COR-L47 (cell line): ENCODE measurements around the gene CDK5.
"Not testable (repeated sequence)": the region's sequence is repeated elsewhere in the genome, so short reads cannot be mapped to it uniquely, and the experiment has no call there.

Source experiments
- DNase-seq: peaks from one replicate; lab custom pipeline; 2025; lab: John Stamatoyannopoulos, UW

The CDK5 gene

DNA sequence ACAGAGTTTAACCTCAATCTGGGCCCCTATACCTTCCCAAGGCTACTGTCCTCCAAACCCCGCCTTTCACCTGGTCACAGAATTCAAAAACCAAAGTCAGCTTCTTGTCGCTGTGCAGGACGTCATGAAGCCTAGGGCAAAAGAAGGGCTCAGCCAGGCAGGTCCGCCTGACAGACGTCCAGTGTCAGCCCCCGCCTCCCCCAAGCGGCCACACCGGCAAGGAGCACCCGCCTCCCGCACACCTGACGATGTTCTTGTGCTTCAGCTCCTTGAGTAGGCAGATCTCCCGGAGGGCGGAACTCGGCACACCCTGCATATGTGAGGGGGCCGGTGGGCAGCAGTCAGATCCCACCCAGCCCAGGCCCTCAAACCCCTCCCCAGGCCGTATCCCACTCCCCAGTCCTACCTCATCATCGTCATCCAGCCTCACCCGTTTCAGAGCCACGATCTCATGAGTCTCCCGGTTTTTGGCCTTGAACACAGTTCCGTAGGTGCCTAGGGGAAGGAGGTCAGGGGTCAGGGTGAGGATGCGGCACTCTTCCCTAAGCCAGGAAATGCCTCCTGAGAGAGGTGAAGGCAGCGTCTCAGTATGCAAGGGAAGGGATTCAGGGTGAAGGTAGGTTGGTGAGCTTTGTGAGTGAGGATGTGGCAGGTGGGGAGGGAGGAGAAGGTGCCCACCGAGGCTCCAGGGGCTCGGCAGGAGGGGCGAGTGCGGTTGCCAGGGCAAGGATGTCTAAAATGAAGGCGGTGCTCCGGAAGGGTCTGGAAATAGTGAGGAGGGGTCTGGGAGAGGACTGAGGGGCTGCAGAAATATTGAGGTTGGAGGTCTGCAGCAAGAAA lies 811 bp downstream of the CDK5 start:
- no peak for DNase-seq

DNA sequence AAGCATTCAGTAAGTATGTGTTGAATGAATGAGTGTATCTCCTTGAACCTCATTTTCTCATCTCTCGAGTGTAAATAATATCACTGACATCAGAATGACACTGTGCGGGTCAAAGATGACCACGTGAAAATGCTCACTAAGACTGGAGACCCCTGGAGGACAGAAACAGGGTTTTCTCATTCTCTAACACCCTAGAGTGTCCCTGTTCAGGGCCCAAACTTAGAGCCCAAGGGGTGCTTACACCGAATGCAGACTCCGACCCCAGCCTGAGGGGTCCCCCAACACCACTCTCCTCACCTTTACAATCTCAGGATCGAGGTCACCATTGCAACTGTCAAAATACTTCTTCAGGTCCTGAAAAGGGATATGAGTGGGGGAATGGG lies 1.4 kb downstream of the CDK5 start:
- no peak for DNase-seq

DNA sequence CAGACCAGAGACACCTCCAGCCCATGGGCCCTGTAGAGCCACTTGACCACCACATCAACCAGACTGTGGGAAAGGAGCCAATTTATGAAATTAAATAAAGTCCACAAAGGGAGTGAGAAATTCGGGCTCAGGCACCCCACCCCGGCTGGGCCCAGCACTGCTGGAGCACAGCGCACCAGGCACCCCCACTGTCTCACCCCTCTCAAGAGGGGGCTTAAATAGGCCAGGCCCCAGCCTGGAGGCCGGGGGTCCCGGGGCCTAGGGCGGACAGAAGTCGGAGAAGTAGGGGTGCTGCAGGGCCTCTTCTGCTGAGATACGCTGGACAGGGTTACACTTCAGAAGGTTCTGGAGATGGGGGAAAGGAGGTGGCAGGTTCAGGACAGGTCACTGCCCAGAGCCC lies 3.9 kb downstream of the CDK5 start:
- DNase-seq, result no peak

DNA sequence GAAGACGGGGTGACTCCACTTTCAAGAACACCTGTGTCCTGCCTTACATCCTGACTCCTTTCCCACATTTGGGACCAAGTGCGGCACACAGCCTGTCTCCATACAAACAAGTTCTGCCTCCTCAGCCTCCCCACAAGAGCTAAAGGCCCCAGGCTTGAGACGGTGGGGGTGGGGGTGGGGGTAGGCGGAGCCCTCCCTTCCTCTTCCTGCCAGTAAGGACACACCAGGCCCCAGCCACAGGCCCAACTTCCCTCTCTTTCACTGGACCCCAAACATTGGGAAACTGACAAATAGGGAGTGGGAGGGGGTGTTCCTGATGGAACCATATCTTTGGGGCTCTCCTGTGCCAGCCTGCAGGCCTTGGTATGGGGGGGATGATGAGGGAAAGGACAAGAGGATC lies 4.6 kb downstream of the CDK5 start:
- no peak for DNase-seq

DNA sequence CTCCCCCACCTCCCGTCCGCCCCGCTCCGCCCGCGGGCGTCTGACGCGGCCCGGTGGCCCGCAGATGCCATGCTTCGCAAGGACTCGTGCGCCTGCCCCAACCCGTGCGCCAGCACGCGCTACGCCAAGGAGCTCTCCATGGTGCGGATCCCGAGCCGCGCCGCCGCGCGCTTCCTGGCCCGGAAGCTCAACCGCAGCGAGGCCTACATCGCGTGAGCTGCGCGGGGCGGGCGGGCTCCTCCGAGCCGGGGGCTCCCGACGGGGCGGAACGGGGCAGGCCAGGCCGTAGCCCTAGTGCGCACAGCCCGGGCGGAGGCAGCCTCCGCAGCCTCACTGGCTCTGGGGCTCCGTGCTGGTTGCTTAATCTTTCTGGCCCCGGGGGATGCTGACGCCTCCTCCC lies 6.6 kb downstream of the CDK5 start:
- no peak for DNase-seq

DNA sequence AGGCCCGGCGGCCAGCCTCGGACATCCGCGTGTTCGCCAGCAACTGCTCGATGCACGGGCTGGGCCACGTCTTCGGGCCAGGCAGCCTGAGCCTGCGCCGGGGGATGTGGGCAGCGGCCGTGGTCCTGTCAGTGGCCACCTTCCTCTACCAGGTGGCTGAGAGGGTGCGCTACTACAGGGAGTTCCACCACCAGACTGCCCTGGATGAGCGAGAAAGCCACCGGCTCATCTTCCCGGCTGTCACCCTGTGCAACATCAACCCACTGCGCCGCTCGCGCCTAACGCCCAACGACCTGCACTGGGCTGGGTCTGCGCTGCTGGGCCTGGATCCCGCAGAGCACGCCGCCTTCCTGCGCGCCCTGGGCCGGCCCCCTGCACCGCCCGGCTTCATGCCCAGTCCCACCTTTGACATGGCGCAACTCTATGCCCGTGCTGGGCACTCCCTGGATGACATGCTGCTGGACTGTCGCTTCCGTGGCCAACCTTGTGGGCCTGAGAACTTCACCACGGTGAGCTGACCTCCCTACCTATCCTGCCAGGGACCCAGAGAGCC lies 8.7 kb downstream of the CDK5 start:
- no peak for DNase-seq

DNA sequence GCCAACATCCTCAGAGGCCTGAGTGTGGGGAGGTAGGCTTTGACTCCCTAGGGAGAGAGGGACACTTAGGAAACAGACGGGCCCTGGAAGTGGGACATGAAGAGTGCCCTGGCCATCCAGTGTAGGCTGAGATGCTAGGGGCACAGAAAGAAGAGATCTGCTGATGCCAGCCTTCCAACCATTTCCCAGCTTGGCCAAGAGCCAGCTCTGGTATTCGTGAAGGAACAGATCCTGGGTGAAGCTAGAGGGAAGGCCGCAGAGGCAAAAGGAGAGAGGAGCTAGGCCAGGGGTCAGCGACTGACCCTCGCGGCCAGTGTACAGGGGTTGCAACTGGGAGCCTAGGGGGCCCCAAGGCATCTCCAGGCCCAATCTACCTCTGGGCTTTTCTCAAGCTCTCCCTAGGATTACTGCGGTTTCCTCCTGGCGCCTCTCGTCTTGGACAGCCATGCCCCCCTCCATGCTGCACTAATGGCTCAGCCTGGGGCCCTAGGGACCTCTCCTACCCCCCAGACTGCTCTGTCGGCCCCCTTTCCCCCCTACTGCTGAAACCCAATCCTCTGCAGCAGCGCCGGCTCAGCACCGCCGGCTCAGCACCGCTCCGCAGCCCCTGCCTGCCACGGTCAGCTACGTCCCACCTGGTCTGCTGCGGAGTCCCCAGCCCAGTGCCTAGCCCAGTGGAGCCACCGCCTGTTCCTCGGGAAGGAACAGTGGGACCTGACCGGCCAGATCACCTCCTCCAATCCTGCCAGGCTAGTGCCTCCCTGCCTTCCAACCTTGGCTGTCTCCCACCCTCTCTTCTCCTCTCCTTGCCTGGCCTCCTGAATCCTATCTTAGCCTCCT lies 9.5 kb downstream of the CDK5 start, which contains the start of gene ASIC3:
Gene ASIC3 (plus strand): TSS at position 556 of the 840 bp plus-strand sequence. CDS start 355 bp downstream, outside the sequence.
- DNase-seq, result no peak

DNA sequence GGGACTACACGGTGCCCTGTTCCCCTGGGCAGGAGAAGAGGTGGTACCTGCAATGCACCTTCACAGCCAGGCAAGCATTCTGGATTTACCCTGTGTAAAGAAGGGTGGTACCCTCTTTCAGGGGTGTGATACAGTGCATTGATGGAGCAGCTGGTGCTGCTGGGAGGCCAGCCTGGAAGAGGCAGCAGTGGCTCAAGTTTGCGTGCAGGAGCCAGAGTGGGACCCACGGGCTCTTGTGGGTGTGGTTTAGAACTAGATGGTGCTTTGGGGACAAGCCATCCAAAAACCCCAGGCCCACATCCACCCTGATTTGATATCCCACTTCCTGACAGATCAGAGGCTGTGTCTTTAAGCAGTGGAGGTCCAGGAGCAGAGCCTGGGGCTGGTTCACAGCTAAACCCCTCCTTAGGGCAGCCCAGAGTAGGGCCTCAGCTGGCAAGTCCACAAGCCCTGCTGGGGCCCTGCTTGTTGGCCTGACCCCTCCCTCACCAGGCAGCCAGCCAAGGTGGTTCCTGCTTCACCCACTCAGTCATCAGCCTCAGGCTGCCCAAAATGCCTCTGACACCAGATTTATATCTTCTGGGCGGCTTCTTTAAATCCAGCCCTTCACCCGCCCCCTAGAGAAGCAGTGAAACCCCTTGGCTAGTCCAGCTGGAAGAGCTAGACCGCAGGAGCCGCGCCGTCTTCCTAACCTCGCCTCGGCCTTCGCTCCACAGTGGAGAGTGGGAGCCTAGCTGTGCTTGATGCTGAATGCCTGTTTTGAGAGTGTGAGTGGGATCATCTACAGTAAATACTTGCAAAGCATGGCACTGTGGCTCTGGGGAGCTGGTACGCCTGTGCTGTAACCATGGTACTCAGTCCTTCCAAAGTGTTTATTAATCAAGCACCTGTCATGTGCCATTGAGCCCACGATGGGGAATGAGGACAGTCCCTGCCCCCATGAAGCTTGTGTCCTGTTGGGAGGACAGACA lies 10.8 kb downstream of the CDK5 start:
- DNase-seq, result no peak

DNA sequence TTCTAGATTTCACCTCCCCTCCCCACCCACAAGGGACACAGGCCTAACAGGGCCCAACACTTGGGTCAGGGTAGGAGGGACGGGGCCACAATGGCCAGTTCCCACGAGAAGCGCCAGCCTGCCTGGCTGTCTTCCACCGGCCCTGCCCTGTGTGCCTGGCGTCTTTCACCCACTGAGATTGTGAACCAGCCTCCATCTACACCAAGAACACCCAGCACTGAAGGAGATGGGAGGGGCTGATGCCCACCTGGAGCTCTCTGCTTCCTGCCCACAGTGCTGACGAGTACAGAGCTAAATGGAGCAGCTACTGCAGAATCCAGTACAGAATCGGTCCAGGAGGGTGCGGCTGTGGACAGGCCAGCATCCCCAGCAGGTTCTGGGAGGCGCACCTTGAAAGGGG lies 11.7 kb downstream of the CDK5 start:
- no peak for DNase-seq

DNA sequence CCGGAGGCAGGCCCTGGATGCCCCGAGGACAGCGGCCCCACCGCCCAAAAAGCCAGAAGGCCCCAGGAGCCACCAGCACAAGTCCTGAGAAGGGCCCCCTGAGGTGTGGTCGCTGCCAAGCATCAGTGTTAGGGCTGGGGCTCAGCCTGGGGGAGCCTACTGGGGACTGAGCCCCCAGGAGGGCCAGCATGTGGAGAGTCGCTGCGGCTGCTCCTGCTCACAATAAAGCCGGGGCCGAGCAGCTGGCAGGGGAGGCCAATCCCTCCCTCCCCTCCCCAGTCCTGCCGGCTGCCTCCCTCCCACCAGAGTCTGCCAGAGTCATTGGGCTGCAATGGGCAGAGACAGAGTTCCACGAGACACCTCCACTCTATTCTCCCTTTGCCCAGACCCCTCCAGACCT lies 12.4 kb downstream of the CDK5 start:
- no peak for DNase-seq

DNA sequence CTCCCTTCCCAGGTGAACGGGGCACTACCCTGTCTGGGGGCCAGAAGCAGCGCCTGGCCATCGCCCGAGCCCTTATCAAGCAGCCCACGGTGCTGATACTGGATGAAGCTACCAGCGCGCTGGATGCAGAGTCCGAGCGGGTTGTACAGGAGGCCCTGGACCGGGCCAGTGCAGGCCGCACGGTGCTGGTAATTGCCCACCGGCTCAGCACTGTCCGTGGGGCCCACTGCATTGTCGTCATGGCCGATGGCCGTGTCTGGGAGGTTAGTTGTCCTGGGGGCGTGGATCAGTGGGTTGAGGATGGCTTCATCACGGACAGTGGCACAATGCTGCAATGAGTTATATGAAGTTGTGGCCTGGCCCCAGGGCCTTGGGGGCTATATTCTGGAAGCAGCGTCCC lies 13.7 kb downstream of the CDK5 start:
- DNase-seq, result no peak

DNA sequence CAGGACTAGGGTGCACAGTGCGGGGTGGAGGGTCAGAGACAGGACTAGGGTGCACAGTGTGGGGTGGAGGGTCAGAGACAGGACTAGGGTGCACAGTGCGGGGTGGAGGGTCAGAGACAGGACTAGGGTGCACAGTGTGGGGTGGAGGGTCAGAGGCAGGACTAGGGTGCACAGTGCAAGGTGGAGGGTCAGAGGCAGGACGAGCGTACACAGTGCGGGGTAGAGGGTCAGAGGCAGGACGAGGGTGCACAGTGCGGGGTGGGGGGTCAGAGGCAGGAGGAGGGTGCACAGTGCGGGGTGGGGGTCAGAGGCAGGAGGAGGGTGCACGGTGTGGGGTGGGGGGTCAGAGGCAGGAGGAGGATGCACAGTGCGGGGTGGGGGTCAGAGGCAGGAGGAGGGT lies 14.2 kb downstream of the CDK5 start:
- not testable (repeated sequence) for DNase-seq

DNA sequence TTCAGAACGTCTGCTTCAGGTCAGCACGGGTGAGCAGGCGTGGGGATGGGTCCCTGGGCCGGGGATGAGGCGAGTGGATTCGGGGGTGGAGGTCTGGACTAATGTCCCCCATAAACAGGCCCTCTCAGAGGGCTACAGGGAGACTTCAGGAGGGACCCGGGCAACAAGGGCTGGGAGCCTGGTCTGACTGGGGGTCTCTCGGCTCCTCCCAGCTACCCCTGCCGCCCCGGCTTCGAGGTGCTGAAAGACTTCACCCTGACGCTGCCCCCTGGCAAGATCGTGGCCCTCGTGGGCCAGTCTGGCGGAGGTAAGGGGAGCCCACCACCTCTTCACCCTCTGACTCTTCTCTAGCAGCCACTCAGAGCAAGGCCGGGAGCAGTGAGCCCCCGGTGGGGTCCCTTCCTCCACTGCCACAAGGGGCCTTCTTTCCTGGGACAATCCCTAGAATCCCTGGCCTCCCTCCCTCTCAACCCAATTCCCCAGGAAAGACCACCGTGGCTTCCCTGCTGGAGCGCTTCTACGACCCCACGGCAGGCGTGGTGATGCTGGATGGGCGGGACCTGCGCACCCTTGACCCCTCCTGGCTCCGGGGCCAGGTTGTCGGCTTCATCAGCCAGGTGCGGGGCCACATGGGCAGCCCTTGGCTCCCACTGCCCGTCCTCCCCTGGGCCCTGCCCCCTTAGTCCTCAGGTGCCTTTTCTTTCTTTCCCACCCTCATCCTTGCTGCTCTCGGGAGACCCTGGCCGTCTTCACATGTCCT lies 16.9 kb downstream of the CDK5 start:
- DNase-seq, result no peak

DNA sequence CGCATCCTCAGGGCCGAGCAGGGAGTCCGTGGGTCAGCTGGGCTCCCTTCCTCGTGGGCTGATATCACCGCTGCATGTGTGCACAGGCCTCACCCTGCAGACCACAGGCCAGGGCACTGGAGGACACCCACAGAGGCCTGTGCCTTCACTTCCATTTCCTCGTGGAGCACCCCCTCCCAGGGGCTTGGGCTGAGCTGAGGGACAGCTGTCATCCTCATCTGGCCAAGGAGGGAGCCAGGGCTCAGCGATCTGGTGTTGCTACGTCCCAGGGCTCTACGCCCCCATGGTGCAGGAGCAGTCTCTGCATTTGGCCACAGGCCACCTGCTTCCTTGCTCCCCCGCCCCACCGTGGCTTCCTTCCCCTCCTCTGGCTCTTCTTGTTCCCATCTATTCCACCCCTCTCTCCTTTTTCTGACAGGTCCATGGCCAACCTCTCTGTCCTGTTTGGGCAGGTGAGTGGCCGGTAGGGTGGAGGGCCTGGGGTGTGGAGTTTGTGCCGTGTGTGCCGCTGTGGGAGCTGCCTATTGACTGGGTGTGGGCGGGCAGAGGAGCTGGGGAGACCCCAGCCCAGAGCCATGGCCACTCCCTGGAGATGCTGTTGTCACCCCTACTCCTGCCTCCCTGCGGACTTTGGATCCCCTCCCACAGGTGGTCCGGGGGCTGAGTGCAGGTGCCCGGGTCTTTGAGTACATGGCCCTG lies 17.7 kb downstream of the CDK5 start:
- DNase-seq, result no peak

DNA sequence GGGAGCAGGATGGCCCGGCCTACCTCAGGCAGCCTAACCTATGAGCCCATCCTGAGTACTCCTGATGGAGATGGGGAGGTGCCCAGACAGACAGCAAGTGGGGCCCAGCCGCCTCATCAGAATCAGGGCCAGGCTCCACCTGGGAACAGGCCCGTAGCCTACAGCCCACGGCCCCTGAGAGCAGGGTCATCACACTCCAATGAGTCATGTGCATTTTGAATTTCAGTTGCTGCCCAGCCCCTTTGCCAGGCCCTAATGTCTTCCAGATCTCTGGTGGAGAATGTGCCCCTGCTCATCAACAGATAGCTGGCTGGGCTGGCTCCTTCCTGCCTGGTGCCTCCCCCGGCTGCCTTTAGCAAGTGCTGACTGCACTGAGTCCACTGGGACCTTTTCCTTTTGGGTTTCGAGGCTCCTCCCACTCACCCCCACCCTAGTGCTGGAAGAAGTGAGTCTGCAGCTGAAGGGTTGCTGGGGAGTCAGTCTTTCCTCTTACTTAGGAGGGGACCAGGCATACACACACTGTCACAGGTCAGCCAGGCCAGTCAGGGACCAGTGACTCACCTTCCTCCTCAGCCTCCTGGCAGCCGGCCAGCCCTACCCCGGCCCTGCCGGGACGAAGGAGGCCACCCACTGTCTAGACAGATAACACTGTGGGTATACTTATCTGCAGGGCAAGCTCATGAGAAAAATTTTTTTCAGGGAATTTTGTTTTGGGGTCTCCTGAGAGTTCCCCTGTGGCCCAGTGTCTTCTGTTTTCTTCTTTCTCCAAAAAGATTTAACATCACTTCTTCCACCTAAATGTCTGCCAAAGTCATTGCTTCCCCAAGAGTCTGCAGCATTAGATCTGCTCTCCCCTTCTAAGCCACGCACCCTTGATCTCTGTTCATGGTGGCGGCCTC lies 18.5 kb downstream of the CDK5 start:
- DNase-seq, result peak; percentile 11

DNA sequence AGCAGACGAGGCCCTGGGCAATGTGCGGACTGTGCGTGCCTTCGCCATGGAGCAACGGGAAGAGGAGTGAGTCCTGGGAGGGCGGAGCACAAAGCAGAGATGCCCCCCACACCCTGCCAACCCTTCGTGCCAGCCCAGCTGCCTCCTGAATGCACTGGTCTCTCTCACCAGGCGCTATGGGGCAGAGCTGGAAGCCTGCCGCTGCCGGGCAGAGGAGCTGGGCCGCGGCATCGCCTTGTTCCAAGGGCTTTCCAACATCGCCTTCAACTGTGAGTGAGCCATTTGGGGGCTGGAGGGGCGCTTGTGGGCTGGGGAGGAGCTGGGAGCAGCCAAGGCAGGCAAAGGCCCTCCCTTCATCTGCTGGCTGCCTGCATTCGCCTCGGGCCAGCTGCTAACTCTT lies 21.8 kb downstream of the CDK5 start:
- no peak for DNase-seq

DNA sequence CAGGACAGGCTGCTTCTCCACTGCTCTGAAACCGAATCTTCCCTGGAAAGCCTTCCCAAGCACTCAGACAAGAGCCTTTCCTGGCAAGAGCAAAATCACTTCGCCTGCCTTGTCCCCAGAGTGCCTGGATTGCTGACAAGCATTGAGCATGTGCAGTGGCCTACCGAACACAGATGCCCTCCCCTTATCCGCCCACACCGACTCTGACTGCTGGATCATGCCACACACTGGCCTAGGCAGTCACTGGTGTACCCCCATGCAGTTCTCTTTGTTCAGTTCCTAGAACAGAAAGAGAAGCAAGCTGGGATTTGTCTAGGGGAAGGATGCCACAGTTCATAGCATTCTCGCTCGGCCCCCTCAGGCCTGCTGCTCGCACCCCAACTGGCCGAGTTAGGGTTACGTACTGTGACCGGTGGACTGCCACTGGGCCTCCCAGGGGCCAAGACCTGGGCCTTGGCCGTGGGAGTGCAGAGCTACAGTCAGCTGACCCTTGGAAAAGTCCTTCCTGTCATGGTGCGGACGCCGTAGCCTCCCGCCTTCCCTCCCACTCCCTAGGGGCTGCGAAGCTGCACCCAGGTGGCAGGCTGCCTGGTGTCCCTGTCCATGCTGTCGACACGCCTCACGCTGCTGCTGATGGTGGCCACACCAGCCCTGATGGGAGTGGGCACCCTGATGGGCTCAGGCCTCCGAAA lies 22.5 kb downstream of the CDK5 start:
- no peak for DNase-seq

DNA sequence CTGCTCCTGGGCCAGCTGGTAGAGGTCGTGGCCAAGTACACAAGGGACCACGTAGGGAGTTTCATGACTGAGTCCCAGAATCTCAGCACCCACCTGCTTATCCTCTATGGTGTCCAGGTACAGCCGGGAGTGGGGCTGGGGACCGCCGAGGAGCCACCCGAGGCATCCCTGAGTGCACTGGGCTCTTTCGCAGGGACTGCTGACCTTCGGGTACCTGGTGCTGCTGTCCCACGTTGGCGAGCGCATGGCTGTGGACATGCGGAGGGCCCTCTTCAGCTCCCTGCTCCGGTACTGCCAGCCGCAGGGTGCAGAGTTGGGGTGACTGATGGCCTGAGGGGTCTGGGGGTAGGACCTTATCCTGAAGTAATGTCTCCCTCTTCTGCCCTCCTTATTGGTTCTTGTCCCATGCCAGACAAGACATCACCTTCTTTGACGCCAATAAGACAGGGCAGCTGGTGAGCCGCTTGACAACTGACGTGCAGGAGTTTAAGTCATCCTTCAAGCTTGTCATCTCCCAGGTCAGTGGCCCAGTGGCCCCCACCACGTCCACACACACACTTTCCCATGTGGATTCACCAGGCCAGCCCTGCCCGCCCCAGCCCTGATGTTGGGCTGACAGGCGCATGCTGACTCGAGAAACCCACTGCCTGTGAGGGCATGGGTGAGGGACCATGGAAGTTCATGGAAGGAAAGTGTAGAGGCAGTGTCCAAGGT lies 23.2 kb downstream of the CDK5 start:
- DNase-seq, result no peak
